A549 treated with Mapracorat at 1 μM for 4 hours (cell line): Measurements from ENCODE around the gene NDUFAF4. TPM values are rescaled to one million over a fixed set of nuclear protein-coding genes. Genes with fewer than 3 reads are reported as not detected.

Source experiments
- total RNA-seq: library from RNA; stranded (reverse); fragments of 200-300 nt; extraction: Qiagen RNA extraction; gene quantifications from 5 replicates; pipeline ENCODE4 v1.2.3, GENCODE V29; 2022

NDUFAF4 gene
- total RNA-seq = 35.6 to 49.6 TPM (median 48.3 TPM) in 5 replicates

GRCh38 chr6:96897396-96898240 lies at the start of gene NDUFAF4:
Gene NDUFAF4, minus strand, starts transcription at chr6:96897891. Its CDS starts 90 bp downstream, at chr6:96897801.

Other genes with a start within 250 kb of the NDUFAF4 start
- 0.35 to 0.51 TPM (median 0.38 TPM) in 5 replicates for gene GPR63, start 60.4 kb downstream of the NDUFAF4 start, total RNA-seq
- gene KLHL32, start 26.8 kb upstream of the NDUFAF4 start, total RNA-seq = 0.06 TPM in 1 of 5 replicates, not detected in the others